ENCODE measurements around the gene ACHE. TPM values are rescaled to one million over a fixed set of nuclear protein-coding genes. Genes with fewer than 3 reads are reported as not detected.

ACHE gene
- total and polyA plus RNA-seq, 8 donors = 0.25 to 2.4 (median 0.43) TPM; not detected in 3

GRCh38 chr7:100866729-100867039, 29.0 kb downstream of the ACHE start:
- TF ChIP-seq CTCF (IDR thresholded peaks at IDR 0.05) (no peak), POLR2A (IDR thresholded peaks at IDR 0.05) (no peak), EP300 (IDR thresholded peaks at IDR 0.05) (no peak), POLR2AphosphoS5 (IDR thresholded peaks at IDR 0.05) (no peak)
- Histone ChIP-seq H3K36me3 (peaks cover 12 to 31% (median 29%) of the 10 kb centered on the region in 4 donors), H3K4me1 (peaks cover 39 to 65% (median 52%) of the 10 kb centered on the region in 4 donors), H3K4me3 (peak overlapping the region; percentile 59 to 86 (median 68)), H3K27me3 (no peaks in the 10 kb centered on the region), H3K9me3 (no peaks in the 10 kb centered on the region), H3K27ac (peak overlapping the region; percentile 52 to 97 (median 96))
- intact Hi-C loops (cut with DNase I; ENCODE audit: low total_unique reads) = no loop called here
- 39 to 51% (median 42%) methylated on average over 3 to 5 of the region's 5 CpGs for WGBS, 5 donors
- no peak for DNase-seq

GRCh38 chr7:100865938-100866728, 29.6 kb downstream of the ACHE start:
- H3K36me3 ChIP-seq = peaks cover 12 to 31% (median 29%) of the 10 kb centered on the region in 4 donors
- TF ChIP-seq POLR2AphosphoS5 (IDR thresholded peaks at IDR 0.05) = no peak
- TF ChIP-seq EP300 (IDR thresholded peaks at IDR 0.05) = no peak
- TF ChIP-seq POLR2A (IDR thresholded peaks at IDR 0.05) = no peak
- no peak for TF ChIP-seq CTCF (IDR thresholded peaks at IDR 0.05)
- intact Hi-C loops (cut with DNase I; ENCODE audit: low total_unique reads) = no loop called here
- H3K4me1 ChIP-seq = peaks cover 39 to 65% (median 52%) of the 10 kb centered on the region in 4 donors
- DNase-seq = peak; percentile 87 to 91
- no peaks in the 10 kb centered on the region for H3K9me3 ChIP-seq
- H3K27ac ChIP-seq = peak overlapping the region; percentile 52 to 97 (median 96)
- WGBS, 5 donors = 12 to 36% (median 27%) methylated on average over 21 to 46 of the region's 46 CpGs
- peak overlapping the region; percentile 59 to 86 (median 68) for H3K4me3 ChIP-seq
- H3K27me3 ChIP-seq = no peaks in the 10 kb centered on the region

GRCh38 chr7:100865372-100865911, 30.2 kb downstream of the ACHE start:
- WGBS, 5 donors = 50 to 68% (median 59%) methylated on average over 10 to 17 of the region's 17 CpGs
- intact Hi-C loops (cut with DNase I; ENCODE audit: low total_unique reads) = no loop called here
- Histone ChIP-seq H3K36me3 (peaks cover 15 to 31% (median 29%) of the 10 kb centered on the region in 4 donors), H3K4me3 (peak overlapping the region in 3 of 4 donors; percentile 59 to 86 (median 73)), H3K27ac (peak overlapping the region; percentile 52 to 97 (median 96)), H3K9me3 (no peaks in the 10 kb centered on the region), H3K27me3 (no peaks in the 10 kb centered on the region), H3K4me1 (peaks cover 39 to 64% (median 52%) of the 10 kb centered on the region in 4 donors)
- TF ChIP-seq CTCF (IDR thresholded peaks at IDR 0.05) = no peak
- TF ChIP-seq EP300 (IDR thresholded peaks at IDR 0.05) = no peak
- TF ChIP-seq POLR2AphosphoS5 (IDR thresholded peaks at IDR 0.05) = no peak
- no peak for TF ChIP-seq POLR2A (IDR thresholded peaks at IDR 0.05)
- DNase-seq = peak in 1 of 2 donors; percentile 63

- no peaks in the 10 kb centered on the region for H3K9me3 ChIP-seq
- peaks cover 39 to 55% (median 51%) of the 10 kb centered on the region in 4 donors for H3K4me1 ChIP-seq
- H3K27ac ChIP-seq = peak overlapping the region in 1 of 5 donors; percentile 24
- H3K4me3 ChIP-seq = no peak overlapping the region
- no peaks in the 10 kb centered on the region for H3K27me3 ChIP-seq
- WGBS, 5 donors = 81 to 90% (median 88%) methylated on average over 12 of the region's 12 CpGs
- no peak for DNase-seq
- intact Hi-C loops (cut with DNase I; ENCODE audit: low total_unique reads) = no loop called here
- H3K36me3 ChIP-seq = peaks cover 17 to 35% (median 34%) of the 10 kb centered on the region in 4 donors
- TF ChIP-seq CTCF (IDR thresholded peaks at IDR 0.05) (no peak), POLR2A (IDR thresholded peaks at IDR 0.05) (no peak), EP300 (IDR thresholded peaks at IDR 0.05) (no peak), POLR2AphosphoS5 (IDR thresholded peaks at IDR 0.05) (no peak)
Observed at GRCh38 chr7:100864263-100864845, 31.3 kb downstream of the ACHE start.
